Left ventricle myocardium inferior (tissue), 1 donor: ENCODE measurements around the gene ONECUT3. TPM values are rescaled to one million over a fixed set of nuclear protein-coding genes. Genes with fewer than 3 reads are reported as not detected.

Source experiments
- DNase-seq: peaks from one replicate; pipeline ENCODE4 v3.0.0-alpha.2; 2020
- H3K27ac ChIP-seq: fragments of 200-600 bp; replicated peaks from 2 replicates; pipeline ENCODE4 v1.8.0; 2021
- H3K27me3 ChIP-seq: fragments of 200-600 bp; 2 replicates; pipeline ENCODE4 v1.8.0; 2021; ENCODE audit warnings: low read depth
- H3K36me3 ChIP-seq: fragments of 200-600 bp; 2 replicates; pipeline ENCODE4 v1.8.0; 2021
- H3K4me1 ChIP-seq: fragments of 200-600 bp; 2 replicates; pipeline ENCODE4 v1.8.0; 2021
- H3K4me3 ChIP-seq: fragments of 200-600 bp; 2 replicates; pipeline ENCODE4 v1.8.0; 2021; ENCODE audit warnings: mild to moderate bottlenecking, moderate library complexity
- H3K9me3 ChIP-seq: fragments of 200-600 bp; replicated peaks from 2 replicates; pipeline ENCODE4 v1.8.0; 2021
- intact Hi-C: fragments of 100-400 bp; cut with micrococcal nuclease; formaldehyde crosslinking; loops from one replicate; pipeline ENCODE4 v1.11.0; 2022
- total RNA-seq: library from RNA; stranded (reverse); fragmentation: NEBNext Ultra II Directional; extraction: Animal tissue kit (Norgen Biotek cat#: 25700); gene quantifications from one replicate; pipeline ENCODE4 v1.2.1, GENCODE V29; 2021
- TF ChIP-seq, protein P1 (sequence below): fragments of 200-600 bp; IDR thresholded peaks from 2 replicates; pipeline ENCODE4 v1.8.0; 2021; ENCODE audit warnings: antibody characterized with exemption, mild to moderate bottlenecking, borderline replicate concordance
- donor health status: DM: no; HTN: yes; CAD: no; lungs with severe emphysema.

Gene ONECUT3
- total RNA-seq, 1 donor from 2014 or later = not detected

DNA sequence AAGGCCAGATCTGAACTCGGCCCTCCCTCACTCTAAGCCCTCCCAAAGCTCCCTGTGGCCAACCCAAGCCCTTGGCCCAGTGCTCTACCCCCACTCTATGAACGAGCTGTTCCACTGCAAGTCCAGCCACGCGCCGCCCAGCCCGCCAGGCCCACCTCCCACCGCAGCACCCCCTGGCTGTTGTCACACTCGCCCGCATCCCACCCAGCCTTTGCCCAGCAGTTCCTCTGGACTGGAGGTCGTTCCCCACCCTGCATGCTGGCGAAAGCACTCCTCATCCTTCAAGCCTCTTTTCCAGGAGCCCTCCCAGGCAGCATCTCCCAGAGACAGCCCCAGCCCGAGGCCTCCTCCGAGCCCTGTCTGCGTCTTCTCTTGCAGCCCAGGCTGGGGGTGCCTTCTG is 33.1 kb upstream of the ONECUT3 start:
- H3K4me3 ChIP-seq = no peak overlapping the region
- TF ChIP-seq, protein P1, sequence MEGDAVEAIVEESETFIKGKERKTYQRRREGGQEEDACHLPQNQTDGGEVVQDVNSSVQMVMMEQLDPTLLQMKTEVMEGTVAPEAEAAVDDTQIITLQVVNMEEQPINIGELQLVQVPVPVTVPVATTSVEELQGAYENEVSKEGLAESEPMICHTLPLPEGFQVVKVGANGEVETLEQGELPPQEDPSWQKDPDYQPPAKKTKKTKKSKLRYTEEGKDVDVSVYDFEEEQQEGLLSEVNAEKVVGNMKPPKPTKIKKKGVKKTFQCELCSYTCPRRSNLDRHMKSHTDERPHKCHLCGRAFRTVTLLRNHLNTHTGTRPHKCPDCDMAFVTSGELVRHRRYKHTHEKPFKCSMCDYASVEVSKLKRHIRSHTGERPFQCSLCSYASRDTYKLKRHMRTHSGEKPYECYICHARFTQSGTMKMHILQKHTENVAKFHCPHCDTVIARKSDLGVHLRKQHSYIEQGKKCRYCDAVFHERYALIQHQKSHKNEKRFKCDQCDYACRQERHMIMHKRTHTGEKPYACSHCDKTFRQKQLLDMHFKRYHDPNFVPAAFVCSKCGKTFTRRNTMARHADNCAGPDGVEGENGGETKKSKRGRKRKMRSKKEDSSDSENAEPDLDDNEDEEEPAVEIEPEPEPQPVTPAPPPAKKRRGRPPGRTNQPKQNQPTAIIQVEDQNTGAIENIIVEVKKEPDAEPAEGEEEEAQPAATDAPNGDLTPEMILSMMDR = no peak
- H3K27me3 ChIP-seq = peaks cover 98% of the 10 kb centered on the region
- H3K36me3 ChIP-seq = no peaks in the 10 kb centered on the region
- no peaks in the 10 kb centered on the region for H3K9me3 ChIP-seq
- no peak for DNase-seq
- no peaks in the 10 kb centered on the region for H3K4me1 ChIP-seq
- no peak overlapping the region for H3K27ac ChIP-seq
- intact Hi-C loops = no loop called here

GRCh38 chr19:1725100-1726064 is 27.9 kb upstream of the ONECUT3 start:
- Histone ChIP-seq H3K36me3 (no peaks in the 10 kb centered on the region), H3K27ac (no peak overlapping the region), H3K27me3 (peaks cover 100% of the 10 kb centered on the region), H3K4me3 (peak overlapping the region; percentile 65), H3K9me3 (no peaks in the 10 kb centered on the region), H3K4me1 (peaks cover 6% of the 10 kb centered on the region)
- peak; percentile 52 for DNase-seq
- TF ChIP-seq, protein P1 = no peak
- intact Hi-C loops = no loop called here

- DNase-seq = no peak
- Histone ChIP-seq H3K9me3 (no peaks in the 10 kb centered on the region), H3K27ac (no peak overlapping the region), H3K4me1 (peaks cover 6% of the 10 kb centered on the region), H3K27me3 (peaks cover 100% of the 10 kb centered on the region), H3K36me3 (no peaks in the 10 kb centered on the region), H3K4me3 (no peak overlapping the region)
- intact Hi-C loops = no loop called here
- TF ChIP-seq, protein P1 = no peak
Measured at GRCh38 chr19:1728816-1729567, 24.3 kb upstream of the ONECUT3 start.

- no peaks in the 10 kb centered on the region for H3K9me3 ChIP-seq
- TF ChIP-seq, protein P1 = no peak
- H3K4me1 ChIP-seq = peaks cover 6% of the 10 kb centered on the region
- H3K27me3 ChIP-seq = peaks cover 100% of the 10 kb centered on the region
- no peak for DNase-seq
- no peak overlapping the region for H3K4me3 ChIP-seq
- intact Hi-C loops = no loop called here
- H3K36me3 ChIP-seq = no peaks in the 10 kb centered on the region
- H3K27ac ChIP-seq = no peak overlapping the region
Measured at GRCh38 chr19:1729568-1729925, 23.8 kb upstream of the ONECUT3 start.

DNA sequence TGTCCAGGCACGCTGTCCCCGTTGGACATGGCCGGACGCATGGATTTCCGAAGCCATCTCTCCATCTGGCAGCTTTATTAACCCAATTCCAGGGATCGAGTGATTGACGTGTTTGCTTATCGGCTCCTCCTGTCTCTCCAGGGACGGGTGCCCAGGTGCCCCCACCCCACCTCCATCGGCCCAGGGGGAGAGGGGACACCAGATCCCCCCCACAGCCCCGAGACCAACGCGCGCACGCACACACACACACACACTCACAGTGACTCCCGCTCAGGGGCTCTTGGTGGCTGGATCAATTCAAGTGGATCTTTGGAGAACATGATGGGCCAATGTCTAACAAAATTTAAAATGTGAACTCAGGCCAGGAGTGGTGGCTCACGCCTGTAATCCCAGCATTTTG is 23.1 kb upstream of the ONECUT3 start:
- intact Hi-C loops = no loop called here
- Histone ChIP-seq H3K36me3 (no peaks in the 10 kb centered on the region), H3K27ac (no peak overlapping the region), H3K4me1 (peaks cover 6% of the 10 kb centered on the region), H3K4me3 (no peak overlapping the region), H3K27me3 (peaks cover 100% of the 10 kb centered on the region), H3K9me3 (no peaks in the 10 kb centered on the region)
- TF ChIP-seq, protein P1 = no peak
- no peak for DNase-seq
